Measurements from ENCODE around the gene ERP27.

- TF ChIP-seq POLR2AphosphoS5 (IDR thresholded peaks at IDR 0.05; ENCODE audit: low read depth, low read length) (no peak), POLR2A (IDR thresholded peaks at IDR 0.05; ENCODE audit: low read depth, low read length) (no peak), TAF1 (IDR thresholded peaks at IDR 0.05; ENCODE audit: borderline replicate concordance, low read depth, low read length) (no peak)
These were observed 52.1 kb downstream of the ERP27 start for GRCh38 chr12:14886271-14886670.
